ENCODE measurements around the gene POGLUT3. TPM values are rescaled to one million over a fixed set of nuclear protein-coding genes. Genes with fewer than 3 reads are reported as not detected.

Gene POGLUT3
- total and polyA plus RNA-seq, 9 donors, result 23.5 to 56.3 (median 40.7) TPM

- Histone ChIP-seq H3K36me3 (no peaks in the 10 kb centered on the region), H3K27me3 (no peaks in the 10 kb centered on the region), H3K4me1 (ENCODE audit: insufficient read depth) (no peaks in the 10 kb centered on the region), H3K27ac (no peak overlapping the region), H3K9me3 (no peaks in the 10 kb centered on the region), H3K4me3 (no peak overlapping the region)
- DNase-seq, result no peak
- no peak for TF ChIP-seq CTCF (IDR thresholded peaks at IDR 0.05)
- no peak for TF ChIP-seq EP300 (IDR thresholded peaks at IDR 0.05)
- TF ChIP-seq POLR2A (IDR thresholded peaks at IDR 0.05), result no peak
- intact Hi-C loops (cut with DNase I), result no loop called here
Measured at GRCh38 chr11:108483163-108483562, 15.0 kb downstream of the POGLUT3 start.

GRCh38 chr11:108474664-108475463, 23.3 kb downstream of the POGLUT3 start:
- Histone ChIP-seq H3K36me3 (no peaks in the 10 kb centered on the region), H3K9me3 (no peaks in the 10 kb centered on the region), H3K27me3 (no peaks in the 10 kb centered on the region), H3K27ac (no peak overlapping the region), H3K4me3 (no peak overlapping the region), H3K4me1 (ENCODE audit: insufficient read depth) (no peaks in the 10 kb centered on the region)
- TF ChIP-seq CTCF (IDR thresholded peaks at IDR 0.05) (no peak), EP300 (IDR thresholded peaks at IDR 0.05) (no peak), POLR2A (IDR thresholded peaks at IDR 0.05) (no peak)
- intact Hi-C loops (cut with DNase I), result loop anchor here in 1 of 4 donors (10.0 kb wide), 1 partner anchor 190 kb away; the partner anchor contains the start of gene DDX10
- 78 to 87% (median 83%) methylated on average over 11 of the region's 11 CpGs for WGBS, 3 donors
- DNase-seq, result no peak

GRCh38 chr11:108472681-108473080, 25.5 kb downstream of the POGLUT3 start:
- no peaks in the 10 kb centered on the region for H3K36me3 ChIP-seq
- intact Hi-C loops (cut with DNase I), result loop anchor here in 1 of 4 donors (10.0 kb wide), 1 partner anchor 192 kb away; the partner anchor contains the start of gene DDX10
- H3K27ac ChIP-seq, result no peak overlapping the region
- no peak overlapping the region for H3K4me3 ChIP-seq
- no peaks in the 10 kb centered on the region for H3K9me3 ChIP-seq
- no peak for DNase-seq
- TF ChIP-seq CTCF (IDR thresholded peaks at IDR 0.05), result no peak
- no peak for TF ChIP-seq EP300 (IDR thresholded peaks at IDR 0.05)
- 95 to 100% (median 97%) methylated on average over 1 of the region's 1 CpG for WGBS, 3 donors
- H3K4me1 ChIP-seq (ENCODE audit: insufficient read depth), result no peaks in the 10 kb centered on the region
- H3K27me3 ChIP-seq, result no peaks in the 10 kb centered on the region

- H3K4me3 ChIP-seq, result no peak overlapping the region
- DNase-seq, result no peak
- intact Hi-C loops (cut with DNase I), result loop anchor here in 1 of 4 donors (10.0 kb wide), 1 partner anchor 244 kb away; the partner anchor contains the start of genes ATM and NPAT
- H3K4me1 ChIP-seq (ENCODE audit: insufficient read depth), result peaks cover 4% of the 10 kb centered on the region
- H3K9me3 ChIP-seq, result no peaks in the 10 kb centered on the region
- H3K36me3 ChIP-seq, result no peaks in the 10 kb centered on the region
- H3K27ac ChIP-seq, result no peak overlapping the region
- WGBS, 3 donors, result 23 to 51% (median 44%) methylated on average over 1 of the region's 1 CpG
- no peak for TF ChIP-seq EP300 (IDR thresholded peaks at IDR 0.05)
- no peak for TF ChIP-seq CTCF (IDR thresholded peaks at IDR 0.05)
- no peak for TF ChIP-seq POLR2A (IDR thresholded peaks at IDR 0.05)
- no peaks in the 10 kb centered on the region for H3K27me3 ChIP-seq
Measured at GRCh38 chr11:108468478-108468864, 29.7 kb downstream of the POGLUT3 start.

All from ovary (tissue), 9 donors.